Epithelial cell of esophagus (primary cell): ENCODE measurements around the gene PTH2.
A peak's percentile ranks its signal among the peaks of the same experiment; 100 is the strongest.

ENCODE experiments used
- DNase-seq: peaks from one replicate; pipeline ENCODE4 v3.0.0; 2010; ENCODE audit warnings: low read depth
- H3K4me3 ChIP-seq: 2 replicates; pipeline ENCODE4 v1.5.1; 2011; ENCODE audit warnings: mild to moderate bottlenecking, low read length, control low read depth
- CTCF ChIP-seq: IDR thresholded peaks from 2 replicates; pipeline ENCODE4 v1.5.1; 2011; ENCODE audit warnings: low read depth, mild to moderate bottlenecking, low read length, control low read depth, inconsistent platforms; ENCODE audit not compliant: insufficient read depth; ENCODE audit errors: missing control alignments

Gene PTH2

GRCh38 chr19:49390131-49390928, 32.9 kb downstream of the PTH2 start:
- TF ChIP-seq CTCF = no peak
- no peak overlapping the region for H3K4me3 ChIP-seq
- no peak for DNase-seq

- H3K4me3 ChIP-seq = no peak overlapping the region
- DNase-seq = no peak
- TF ChIP-seq CTCF = no peak
Observed at GRCh38 chr19:49389406-49389805, 33.8 kb downstream of the PTH2 start.

GRCh38 chr19:49387936-49388372, 35.3 kb downstream of the PTH2 start, which contains the start of gene KASH5:
TSS of gene KASH5 (plus strand) at chr19:49388249. CDS start at chr19:49390884, 2,635 bp downstream.
- TF ChIP-seq CTCF = no peak
- DNase-seq = peak; percentile 59
- H3K4me3 ChIP-seq = peak within 1 kb of the TSS; percentile 21

- no peak overlapping the region for H3K4me3 ChIP-seq
- no peak for TF ChIP-seq CTCF
- no peak for DNase-seq
Observed at GRCh38 chr19:49383599-49383998, 39.6 kb downstream of the PTH2 start.

GRCh38 chr19:49382639-49383038, 40.6 kb downstream of the PTH2 start:
- no peak for TF ChIP-seq CTCF
- H3K4me3 ChIP-seq = no peak overlapping the region
- no peak for DNase-seq

- TF ChIP-seq CTCF = no peak
- no peak for DNase-seq
- no peak overlapping the region for H3K4me3 ChIP-seq
Observed at GRCh38 chr19:49380391-49380790, 42.9 kb downstream of the PTH2 start.

- no peak for TF ChIP-seq CTCF
- H3K4me3 ChIP-seq = no peak overlapping the region
- DNase-seq = no peak
Observed at GRCh38 chr19:49378512-49378911, 44.7 kb downstream of the PTH2 start.
